Activated B cell treated with CpG ODN at 0.5 μM for 24 hours (primary cell): ENCODE measurements around the gene TOR4A. TPM values are rescaled to one million over a fixed set of nuclear protein-coding genes. Genes with fewer than 3 reads are reported as not detected.
A peak's percentile ranks its signal among the peaks of the same experiment; 100 is the strongest.

Experiments used
- ATAC-seq: fragments of 200-7000 bp; cut with Tn5 transposase; one replicate; pipeline ENCODE4 v1.10.0; 2021; ENCODE audit warnings: low read depth, mild to moderate bottlenecking, moderate library complexity
- CTCF ChIA-PET: fragments of 350-600 bp; sonication (Branson Sonifier 250); formaldehyde crosslinking; loops from one replicate; lab custom pipeline; 2021; ENCODE audit warnings: antibody characterized with exemption; lab: Charles Lee
- POLR2A ChIA-PET: fragments of 350-600 bp; sonication (Branson Sonifier 250); formaldehyde crosslinking; loops from one replicate; lab custom pipeline; 2021; ENCODE audit warnings: antibody characterized with exemption; lab: Charles Lee
- DNase-seq: peaks from one replicate; pipeline ENCODE4 v3.0.0; 2022
- H3K27ac Mint-ChIP-seq: one replicate; pipeline ENCODE4 v1.8.0; 2020; ENCODE audit warnings: mixed read lengths
- H3K27me3 Mint-ChIP-seq: one replicate; pipeline ENCODE4 v1.8.0; 2021; ENCODE audit warnings: mixed read lengths
- H3K36me3 Mint-ChIP-seq: one replicate; pipeline ENCODE4 v1.8.0; 2021; ENCODE audit warnings: low read depth, mixed read lengths
- H3K4me1 Mint-ChIP-seq: one replicate; pipeline ENCODE4 v1.8.0; 2021; ENCODE audit warnings: mixed read lengths
- H3K4me3 Mint-ChIP-seq: one replicate; pipeline ENCODE4 v1.8.0; 2020; ENCODE audit warnings: mild to moderate bottlenecking, mixed read lengths
- H3K9me3 Mint-ChIP-seq: one replicate; pipeline ENCODE4 v1.8.0; 2020; ENCODE audit warnings: mixed read lengths
- CTCF ChIP-seq: fragments of 200-600 bp; IDR thresholded peaks from one replicate; pipeline ENCODE4 v1.8.0; 2022; ENCODE audit warnings: antibody characterized with exemption, mild to moderate bottlenecking
- intact Hi-C: fragments of 100-400 bp; cut with micrococcal nuclease; formaldehyde crosslinking; loops from one replicate; pipeline ENCODE4 v1.15.1; 2024
- total RNA-seq: library from RNA; stranded (reverse); gene quantifications from 2 replicates; pipeline ENCODE4 v1.2.3, GENCODE V29; 2022

Gene TOR4A
- total RNA-seq, 1 donor from 2014 or later = 9.1 TPM

- ATAC-seq (no peak), DNase-seq (no peak)
- peaks cover 1% of the 10 kb centered on the region for H3K36me3 Mint-ChIP-seq
- H3K4me1 Mint-ChIP-seq = peaks cover 25% of the 10 kb centered on the region
- peaks cover 1% of the 10 kb centered on the region for H3K9me3 Mint-ChIP-seq
- no peak overlapping the region for H3K4me3 Mint-ChIP-seq
- CTCF ChIA-PET = no interaction called here
- H3K27ac Mint-ChIP-seq = no peak overlapping the region
- POLR2A ChIA-PET = interaction anchor here (1.5 to 1.8 kb wide), 2 partner anchors 20 to 101 kb away, joined by 5 to 12 read pairs; partner anchors contain the start of genes EXD3, NOXA1 and NRARP
- intact Hi-C loops = no loop called here
- TF ChIP-seq CTCF = no peak
- H3K27me3 Mint-ChIP-seq = peaks cover 2% of the 10 kb centered on the region
These were observed 44.3 kb downstream of the TOR4A start for GRCh38 chr9:137321726-137322361.

- peaks cover 35% of the 10 kb centered on the region for H3K4me1 Mint-ChIP-seq
- H3K9me3 Mint-ChIP-seq = peaks cover 2% of the 10 kb centered on the region
- H3K27ac Mint-ChIP-seq = no peak overlapping the region
- H3K27me3 Mint-ChIP-seq = peaks cover 10% of the 10 kb centered on the region
- H3K36me3 Mint-ChIP-seq = peaks cover 2% of the 10 kb centered on the region
- intact Hi-C loops = no loop called here
- ChIA-PET CTCF (interaction anchor here (1.9 kb wide), 1 partner anchor 22 kb away, joined by 5 read pairs; the partner anchor contains the start of gene NRARP), POLR2A (no interaction called here)
- no peak for DNase-seq
- no peak for ATAC-seq
- TF ChIP-seq CTCF = no peak
- no peak overlapping the region for H3K4me3 Mint-ChIP-seq
These were observed 46.2 kb downstream of the TOR4A start for GRCh38 chr9:137323531-137324331.

- H3K9me3 Mint-ChIP-seq = peaks cover 2% of the 10 kb centered on the region
- POLR2A ChIA-PET = interaction anchor here (1.5 kb wide), 1 partner anchor 9 kb away, joined by 7 read pairs; no protein-coding TSS in a partner anchor
- H3K27ac Mint-ChIP-seq = no peak overlapping the region
- no peak for TF ChIP-seq CTCF
- no peak overlapping the region for H3K4me3 Mint-ChIP-seq
- intact Hi-C loops = no loop called here
- H3K4me1 Mint-ChIP-seq = peaks cover 35% of the 10 kb centered on the region
- CTCF ChIA-PET = interaction anchor here (1.9 kb wide), 1 partner anchor 23 kb away, joined by 5 read pairs; the partner anchor contains the start of gene NRARP
- no peak for ATAC-seq
- H3K27me3 Mint-ChIP-seq = peaks cover 10% of the 10 kb centered on the region
- H3K36me3 Mint-ChIP-seq = peaks cover 2% of the 10 kb centered on the region
- no peak for DNase-seq
These were observed 47.6 kb downstream of the TOR4A start for GRCh38 chr9:137325124-137325523.

GRCh38 chr9:137325799-137326198, 48.3 kb downstream of the TOR4A start:
- ATAC-seq = no peak
- CTCF ChIA-PET = no interaction called here
- peaks cover 2% of the 10 kb centered on the region for H3K9me3 Mint-ChIP-seq
- peaks cover 2% of the 10 kb centered on the region for H3K36me3 Mint-ChIP-seq
- H3K27ac Mint-ChIP-seq = peak overlapping the region; percentile 89
- DNase-seq = no peak
- POLR2A ChIA-PET = interaction anchor here (0.7 to 1.5 kb wide), 3 partner anchors 9 to 1419 kb away, joined by 5 to 7 read pairs (median 5); partner anchors contain the start of genes CAMSAP1 and TUBB4B
- no peak overlapping the region for H3K4me3 Mint-ChIP-seq
- no peak for TF ChIP-seq CTCF
- H3K27me3 Mint-ChIP-seq = peaks cover 10% of the 10 kb centered on the region
- intact Hi-C loops = loop anchor here (1.0 to 2.0 kb wide), 2 partner anchors 23 to 85 kb away; partner anchors contain the start of genes NRARP and TUBB4B
- H3K4me1 Mint-ChIP-seq = peaks cover 30% of the 10 kb centered on the region
